ENCODE data around the gene TMPRSS11B.

The TMPRSS11B gene

DNA sequence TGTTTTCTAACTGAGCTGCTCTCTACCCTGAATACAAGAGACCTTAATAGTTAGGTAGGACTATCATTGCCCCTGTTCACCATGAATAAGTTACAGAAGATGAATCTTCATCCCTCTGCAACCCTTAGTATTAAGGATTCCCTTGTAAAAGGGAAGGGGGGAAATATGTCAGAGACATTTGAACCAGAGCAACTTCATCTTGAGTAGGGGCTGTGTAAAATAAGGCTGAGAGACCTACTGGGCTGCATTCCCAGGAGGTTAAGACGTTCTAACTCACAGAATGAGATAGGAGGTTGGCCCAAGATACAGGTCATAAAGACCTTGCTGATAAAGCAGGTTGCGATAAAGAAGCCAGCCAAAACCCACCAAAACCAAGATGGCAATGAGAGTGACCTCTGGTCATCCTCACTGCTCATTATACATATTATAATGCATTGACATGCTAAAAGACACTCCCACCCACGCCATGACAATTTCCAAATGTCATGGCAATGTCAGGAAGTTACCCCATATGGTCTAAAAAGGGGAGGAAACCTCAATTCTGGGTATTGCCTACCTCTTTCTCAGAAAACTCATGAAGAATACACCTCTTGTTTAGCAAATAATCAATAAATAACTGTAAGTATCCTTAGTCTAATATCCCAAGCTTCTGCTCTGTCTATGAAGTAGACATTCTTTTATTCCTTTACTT, 19.5 kb upstream of the TMPRSS11B start:
- in situ Hi-C loops (cut with HindIII; ENCODE audit: low sequenced_read_pairs) = no loop called here
- H3K4me3 ChIP-seq (ENCODE audit: low read depth, low read length) = no peak overlapping the region
- TF ChIP-seq, protein P1, sequence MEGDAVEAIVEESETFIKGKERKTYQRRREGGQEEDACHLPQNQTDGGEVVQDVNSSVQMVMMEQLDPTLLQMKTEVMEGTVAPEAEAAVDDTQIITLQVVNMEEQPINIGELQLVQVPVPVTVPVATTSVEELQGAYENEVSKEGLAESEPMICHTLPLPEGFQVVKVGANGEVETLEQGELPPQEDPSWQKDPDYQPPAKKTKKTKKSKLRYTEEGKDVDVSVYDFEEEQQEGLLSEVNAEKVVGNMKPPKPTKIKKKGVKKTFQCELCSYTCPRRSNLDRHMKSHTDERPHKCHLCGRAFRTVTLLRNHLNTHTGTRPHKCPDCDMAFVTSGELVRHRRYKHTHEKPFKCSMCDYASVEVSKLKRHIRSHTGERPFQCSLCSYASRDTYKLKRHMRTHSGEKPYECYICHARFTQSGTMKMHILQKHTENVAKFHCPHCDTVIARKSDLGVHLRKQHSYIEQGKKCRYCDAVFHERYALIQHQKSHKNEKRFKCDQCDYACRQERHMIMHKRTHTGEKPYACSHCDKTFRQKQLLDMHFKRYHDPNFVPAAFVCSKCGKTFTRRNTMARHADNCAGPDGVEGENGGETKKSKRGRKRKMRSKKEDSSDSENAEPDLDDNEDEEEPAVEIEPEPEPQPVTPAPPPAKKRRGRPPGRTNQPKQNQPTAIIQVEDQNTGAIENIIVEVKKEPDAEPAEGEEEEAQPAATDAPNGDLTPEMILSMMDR (IDR thresholded peaks at IDR 0.05; ENCODE audit: low read depth, low read length) = no peak
- DNase-seq (ENCODE audit: low read depth, low spot score) = no peak

DNA sequence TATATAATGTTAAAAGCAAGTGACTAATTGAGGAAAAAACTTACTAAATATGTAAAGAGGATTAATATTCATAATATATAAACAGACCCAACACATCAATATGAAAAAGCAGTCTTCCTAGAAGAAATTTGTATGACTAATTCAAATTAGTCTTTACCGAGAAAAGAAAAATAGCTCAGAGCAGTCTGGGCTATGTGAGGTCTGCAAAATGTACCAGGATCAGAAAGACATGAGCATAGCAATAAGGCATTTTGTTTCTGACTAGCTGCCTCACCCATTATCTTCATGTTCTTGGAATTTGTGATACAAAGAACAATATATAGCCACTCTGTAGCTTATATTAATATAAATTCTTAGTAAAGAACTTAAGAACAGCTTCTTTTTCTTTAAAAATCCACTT, 13.7 kb upstream of the TMPRSS11B start:
- DNase-seq (ENCODE audit: low read depth, low spot score) = no peak
- TF ChIP-seq, protein P1 (IDR thresholded peaks at IDR 0.05; ENCODE audit: low read depth, low read length) = no peak
- H3K4me3 ChIP-seq (ENCODE audit: low read depth, low read length) = no peak overlapping the region
- in situ Hi-C loops (cut with HindIII; ENCODE audit: low sequenced_read_pairs) = no loop called here

DNA sequence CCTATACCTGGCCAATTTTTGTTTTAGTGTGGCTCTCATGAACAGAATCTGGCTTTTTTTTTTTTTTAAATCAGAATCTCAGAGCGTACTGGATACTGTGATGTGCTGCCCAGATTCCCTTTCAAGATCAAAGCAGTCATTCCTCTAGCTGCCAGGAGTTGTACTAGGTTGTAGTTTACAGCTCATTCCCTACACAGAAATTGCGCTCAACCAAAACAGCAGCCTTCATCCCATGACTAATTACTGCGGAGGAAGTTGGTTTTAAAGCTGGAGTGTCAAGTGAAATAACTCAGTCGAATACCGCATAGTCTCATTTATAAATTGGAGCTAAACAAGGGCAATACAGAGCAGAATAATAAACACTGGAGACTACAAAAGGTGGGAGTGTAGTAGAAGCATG, 12.2 kb upstream of the TMPRSS11B start:
- no peak for DNase-seq (ENCODE audit: low read depth, low spot score)
- in situ Hi-C loops (cut with HindIII; ENCODE audit: low sequenced_read_pairs) = no loop called here
- no peak overlapping the region for H3K4me3 ChIP-seq (ENCODE audit: low read depth, low read length)
- TF ChIP-seq, protein P1 (IDR thresholded peaks at IDR 0.05; ENCODE audit: low read depth, low read length) = no peak

DNA sequence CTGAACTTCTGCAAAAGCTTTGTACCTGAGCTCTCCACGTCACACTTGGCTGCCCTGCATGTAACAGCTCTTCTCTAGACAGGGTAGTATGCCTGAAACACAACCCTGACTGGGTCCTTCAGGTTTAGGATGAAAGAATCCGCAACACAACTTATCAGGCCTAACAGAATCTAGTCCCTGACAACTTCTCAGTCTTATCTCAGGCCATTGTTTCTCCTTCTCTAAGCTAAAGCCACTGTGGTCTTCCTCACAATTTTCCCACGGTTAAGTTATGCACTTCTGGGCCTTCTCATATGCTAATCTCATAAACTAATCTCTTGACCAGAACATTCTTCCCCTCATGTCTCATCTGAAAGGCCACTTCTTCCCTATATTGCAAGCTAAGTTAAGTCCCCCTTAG, 10.8 kb upstream of the TMPRSS11B start:
- DNase-seq (ENCODE audit: low read depth, low spot score) = no peak
- TF ChIP-seq, protein P1 (IDR thresholded peaks at IDR 0.05; ENCODE audit: low read depth, low read length) = no peak
- H3K4me3 ChIP-seq (ENCODE audit: low read depth, low read length) = no peak overlapping the region
- in situ Hi-C loops (cut with HindIII; ENCODE audit: low sequenced_read_pairs) = no loop called here

DNA sequence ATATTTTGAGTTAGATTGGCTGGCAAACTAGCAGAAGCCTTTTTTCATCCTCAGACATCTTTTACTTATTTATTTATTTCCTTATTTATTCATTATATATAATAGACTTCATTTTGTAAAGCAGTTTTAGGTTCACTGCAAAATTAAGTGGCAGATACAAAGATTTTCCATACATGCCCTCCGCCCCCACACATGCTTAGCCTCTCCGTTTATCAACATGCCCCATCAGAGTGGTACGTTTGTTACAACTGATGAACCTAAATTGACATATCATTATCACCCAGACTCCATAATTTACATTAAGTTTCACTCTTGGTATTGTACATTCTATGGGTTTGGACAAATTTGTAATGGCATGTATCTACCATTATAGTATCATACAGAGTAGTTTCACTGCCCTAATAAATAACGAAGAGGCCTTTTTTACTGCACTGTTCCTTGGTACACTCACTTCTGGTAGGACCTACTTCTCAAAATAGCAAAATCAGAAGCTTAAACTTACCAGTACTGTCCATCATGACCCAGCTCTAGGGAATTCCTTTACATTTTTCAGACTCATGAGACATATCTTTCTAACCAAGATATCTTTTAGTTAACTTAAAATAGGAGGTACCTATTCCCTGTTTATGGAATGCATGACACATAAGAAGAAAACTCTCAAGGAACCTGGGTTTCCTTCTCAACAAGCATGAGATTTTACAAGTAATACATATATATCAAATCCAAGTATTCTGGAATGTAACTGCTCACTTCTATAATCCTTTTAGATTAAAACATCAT, 4.8 kb upstream of the TMPRSS11B start:
- no peak for DNase-seq (ENCODE audit: low read depth, low spot score)
- in situ Hi-C loops (cut with HindIII; ENCODE audit: low sequenced_read_pairs) = no loop called here

DNA sequence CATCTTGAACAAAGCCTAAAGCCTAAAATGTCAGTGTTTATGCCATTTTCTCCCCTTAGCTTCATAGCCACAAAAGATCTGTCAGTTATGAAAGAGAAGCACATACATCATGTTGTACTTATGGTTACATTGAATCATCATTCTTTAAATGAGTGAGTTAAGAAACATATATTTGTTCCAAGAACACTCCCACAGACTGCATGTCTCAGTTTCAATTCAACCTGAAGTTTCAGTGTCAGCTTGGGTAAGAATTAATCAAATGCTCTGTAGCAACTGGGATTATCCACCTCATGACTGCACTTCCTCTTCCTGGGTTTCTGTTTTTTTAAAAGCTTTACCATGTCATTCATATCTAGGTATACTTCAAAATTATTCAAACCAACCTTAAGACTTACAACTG, 3.9 kb upstream of the TMPRSS11B start:
- in situ Hi-C loops (cut with HindIII; ENCODE audit: low sequenced_read_pairs) = no loop called here
- no peak for DNase-seq (ENCODE audit: low read depth, low spot score)
- no peak overlapping the region for H3K4me3 ChIP-seq (ENCODE audit: low read depth, low read length)
- TF ChIP-seq, protein P1 (IDR thresholded peaks at IDR 0.05; ENCODE audit: low read depth, low read length) = no peak

More for the DNA sequence above, 4.8 kb upstream of the TMPRSS11B start:
- TF ChIP-seq, protein P1 (IDR thresholded peaks at IDR 0.05; ENCODE audit: low read depth, low read length) = no peak
- no peak overlapping the region for H3K4me3 ChIP-seq (ENCODE audit: low read depth, low read length)
